ENCODE data around the gene KCNJ6. TPM values are rescaled to one million over a fixed set of nuclear protein-coding genes. Genes with fewer than 3 reads are reported as not detected.

KCNJ6 gene
- total and polyA plus RNA-seq, 9 of the 15 experiments (the other 6 are each of a cell fraction or from before 2014, with no cell fraction given), result 0.06 to 0.21 (median 0.13) TPM; not detected in 1

- no peak for DNase-seq (ENCODE audit: extremely low read depth in 1 of 4, low spot score in 3 of 4)
- ChIA-PET CTCF (ENCODE audit: low intra/inter-chr PET ratio) (no interaction called here), POLR2A (interaction anchor here (0.5 kb wide), 1 partner anchor 260 kb away, joined by 3 read pairs; no protein-coding TSS in a partner anchor)
- H3K79me2 ChIP-seq (ENCODE audit: control insufficient read depth, insufficient read depth, low read length), result no peaks in the 10 kb centered on the region
- H3K27ac ChIP-seq (ENCODE audit: extremely low read depth, low read depth, low read length), result no peak overlapping the region
- 4% methylated on average over 5 of the region's 5 CpGs for WGBS (ENCODE audit: insufficient coverage, low coverage, missing lambda C conversion rate)
- H3K4me2 ChIP-seq (ENCODE audit: insufficient read depth, low read length), result no peak overlapping the region
- in situ Hi-C loops (cut with MboI), result no loop called here
- ATAC-seq, result no peak
- H3K9me1 ChIP-seq (ENCODE audit: control insufficient read depth, insufficient read depth, low read length), result no peaks in the 10 kb centered on the region
- H3K4me3 ChIP-seq, result no peak overlapping the region
- 0 out of 5 replicates have a peak, but pooled peaks cover 0 to 2% of the 10 kb centered on the region in 2 experiments for H3K4me1 ChIP-seq (replicated peaks in 1 of 2; ENCODE audit: control insufficient read depth in 2 of 2, insufficient read depth in 2 of 2, low read length in 2 of 2)
- H3K9me3 ChIP-seq (replicated peaks; ENCODE audit: control insufficient read depth, insufficient read depth, low read depth, low read length), result no peaks in the 10 kb centered on the region
- H3K36me3 ChIP-seq (ENCODE audit: control insufficient read depth, insufficient read depth, low read length), result no peaks in the 10 kb centered on the region
- no peak overlapping the region for H2AFZ ChIP-seq (ENCODE audit: low read depth, low read length)
- H3K27me3 ChIP-seq (ENCODE audit: control insufficient read depth in 2 of 2, insufficient read depth in 2 of 2, low read length in 2 of 2), result peaks cover 23 to 48% of the 10 kb centered on the region in 2 experiments
- no peak overlapping the region for H3K9ac ChIP-seq (ENCODE audit: insufficient read depth in 1 of 2, low read depth in 2 of 2, low read length in 2 of 2)
- TF ChIP-seq HDAC6 (IDR thresholded peaks at IDR 0.05; ENCODE audit: low read depth, low read length) (no peak), MCM5 (IDR thresholded peaks at IDR 0.05; ENCODE audit: low read depth) (no peak), NRF1 (conservative IDR thresholded peaks at IDR 0.05 in 1 of 2, IDR thresholded peaks at IDR 0.05 in 1 of 2) (no peak), ZNF75A (CRISPR knock-in tag; IDR thresholded peaks at IDR 0.05) (no peak), RB1 (IDR thresholded peaks at IDR 0.05; ENCODE audit: low read depth) (no peak), ZNF668 (CRISPR knock-in tag; IDR thresholded peaks at IDR 0.05) (no peak), POLR2AphosphoS2 (IDR thresholded peaks at IDR 0.05; ENCODE audit: low read length) (no peak), NFYB (IDR thresholded peaks at IDR 0.05; ENCODE audit: extremely low read depth, insufficient read length) (no peak), MGA (IDR thresholded peaks at IDR 0.05) (no peak)
- TF ChIP-seq, protein P1, sequence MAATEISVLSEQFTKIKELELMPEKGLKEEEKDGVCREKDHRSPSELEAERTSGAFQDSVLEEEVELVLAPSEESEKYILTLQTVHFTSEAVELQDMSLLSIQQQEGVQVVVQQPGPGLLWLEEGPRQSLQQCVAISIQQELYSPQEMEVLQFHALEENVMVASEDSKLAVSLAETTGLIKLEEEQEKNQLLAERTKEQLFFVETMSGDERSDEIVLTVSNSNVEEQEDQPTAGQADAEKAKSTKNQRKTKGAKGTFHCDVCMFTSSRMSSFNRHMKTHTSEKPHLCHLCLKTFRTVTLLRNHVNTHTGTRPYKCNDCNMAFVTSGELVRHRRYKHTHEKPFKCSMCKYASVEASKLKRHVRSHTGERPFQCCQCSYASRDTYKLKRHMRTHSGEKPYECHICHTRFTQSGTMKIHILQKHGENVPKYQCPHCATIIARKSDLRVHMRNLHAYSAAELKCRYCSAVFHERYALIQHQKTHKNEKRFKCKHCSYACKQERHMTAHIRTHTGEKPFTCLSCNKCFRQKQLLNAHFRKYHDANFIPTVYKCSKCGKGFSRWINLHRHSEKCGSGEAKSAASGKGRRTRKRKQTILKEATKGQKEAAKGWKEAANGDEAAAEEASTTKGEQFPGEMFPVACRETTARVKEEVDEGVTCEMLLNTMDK (IDR thresholded peaks at IDR 0.05; ENCODE audit: borderline replicate concordance, insufficient read depth, low read depth, low read length, poor library complexity, severe bottlenecking), result no peak
- FAIRE-seq, result no peak
- no TSS peak for BruUV-seq (replicated peaks)
- intact Hi-C loops (cut with micrococcal nuclease), result no loop called here
- H4K20me1 ChIP-seq (replicated peaks; ENCODE audit: control insufficient read depth, insufficient read depth, low read length), result no peaks in the 10 kb centered on the region
These were observed 314.3 kb downstream of the KCNJ6 start for GRCh38 chr21:37601915-37602314.

Measured in K562 (cell line).